ENCODE measurements around the gene MAPT. TPM values are rescaled to one million over a fixed set of nuclear protein-coding genes. Genes with fewer than 3 reads are reported as not detected.

The MAPT gene
- total RNA-seq, 2 donors from 2014 or later = 20.8 to 24.0 TPM

GRCh38 chr17:45962221-45962972 is 68.0 kb downstream of the MAPT start:
- DNase-seq (no peak), ATAC-seq (no peak)
- intact Hi-C loops (cut with DNase I) = no loop called here

- DNase-seq = no peak
- intact Hi-C loops (cut with DNase I) = no loop called here
- ATAC-seq = no peak
Measured at GRCh38 chr17:45963283-45963682, 68.9 kb downstream of the MAPT start.

GRCh38 chr17:45963889-45964288 is 69.5 kb downstream of the MAPT start:
- ATAC-seq = no peak

GRCh38 chr17:45964634-45965033 is 70.3 kb downstream of the MAPT start:
- ATAC-seq (no peak), DNase-seq (no peak)
- intact Hi-C loops (cut with DNase I) = no loop called here

More at GRCh38 chr17:45963889-45964288, 69.5 kb downstream of the MAPT start:
- intact Hi-C loops (cut with DNase I) = no loop called here
- no peak for DNase-seq

- DNase-seq (no peak), ATAC-seq (no peak)
- intact Hi-C loops (cut with DNase I) = no loop called here
Measured at GRCh38 chr17:45965812-45966211, 71.5 kb downstream of the MAPT start.

GRCh38 chr17:45966606-45967280 is 72.4 kb downstream of the MAPT start:
- intact Hi-C loops (cut with DNase I) = no loop called here
- ATAC-seq (no peak), DNase-seq (no peak)

- intact Hi-C loops (cut with DNase I) = no loop called here
- no peak for ATAC-seq
Measured at GRCh38 chr17:45967378-45967777, 73.0 kb downstream of the MAPT start.

GRCh38 chr17:45968732-45969131 is 74.4 kb downstream of the MAPT start:
- DNase-seq (no peak), ATAC-seq (no peak)
- intact Hi-C loops (cut with DNase I) = no loop called here

More at GRCh38 chr17:45967378-45967777, 73.0 kb downstream of the MAPT start:
- DNase-seq = no peak

GRCh38 chr17:45969726-45970125 is 75.4 kb downstream of the MAPT start:
- no peak for ATAC-seq
- DNase-seq = no peak
- intact Hi-C loops (cut with DNase I) = no loop called here

- DNase-seq (no peak), ATAC-seq (no peak)
- intact Hi-C loops (cut with DNase I) = no loop called here
Measured at GRCh38 chr17:45970659-45971058, 76.3 kb downstream of the MAPT start.

- ATAC-seq = no peak
- intact Hi-C loops (cut with DNase I) = no loop called here
- DNase-seq = no peak
Measured at GRCh38 chr17:45971698-45972141, 77.4 kb downstream of the MAPT start.

- no peak for ATAC-seq
- intact Hi-C loops (cut with DNase I) = no loop called here
- no peak for DNase-seq
Measured at GRCh38 chr17:45972531-45972930, 78.2 kb downstream of the MAPT start.

- ATAC-seq (peak; percentile 26 to 35), DNase-seq (peak; percentile 52)
- intact Hi-C loops (cut with DNase I) = no loop called here
Measured at GRCh38 chr17:45973099-45973780, 78.9 kb downstream of the MAPT start.

GRCh38 chr17:45973946-45974859 is 79.8 kb downstream of the MAPT start:
- DNase-seq (no peak), ATAC-seq (no peak)
- intact Hi-C loops (cut with DNase I) = no loop called here

- ATAC-seq = no peak
- intact Hi-C loops (cut with DNase I) = no loop called here
- no peak for DNase-seq
Measured at GRCh38 chr17:45974916-45975630, 80.7 kb downstream of the MAPT start.

GRCh38 chr17:45975640-45976295 is 81.4 kb downstream of the MAPT start:
- ATAC-seq = no peak
- no peak for DNase-seq
- intact Hi-C loops (cut with DNase I) = no loop called here

- intact Hi-C loops (cut with DNase I) = no loop called here
- no peak for ATAC-seq
- no peak for DNase-seq
Measured at GRCh38 chr17:45976391-45976754, 82.0 kb downstream of the MAPT start.

Data from left cardiac atrium (tissue), 4 donors.